ENCODE measurements around the gene LGI1. TPM values are rescaled to one million over a fixed set of nuclear protein-coding genes. Genes with fewer than 3 reads are reported as not detected.
"Not testable (repeated sequence)": the region's sequence is repeated elsewhere in the genome, so short reads cannot be mapped to it uniquely, and the experiment has no call there.

LGI1 gene
- total and polyA plus RNA-seq, 5 donors from 2014 or later = not detected

- H3K9me3 Mint-ChIP-seq = peaks cover 0 to 2% (median 0%) of the 10 kb centered on the region in 7 donors
- ATAC-seq (ENCODE audit: low read depth in 2 of 2) (no peak), DNase-seq (peak in 2 of 3 donors; percentile 8 to 10)
- H3K27ac Mint-ChIP-seq = no peak overlapping the region
- H3K27me3 Mint-ChIP-seq = peaks cover 22% of the 10 kb centered on the region
- no peak overlapping the region for H3K4me3 Mint-ChIP-seq
- H3K36me3 ChIP-seq (ENCODE audit: control insufficient read depth, insufficient read depth, low read length) = no peaks in the 10 kb centered on the region
- no peaks in the 10 kb centered on the region for H3K4me1 ChIP-seq (ENCODE audit: control insufficient read depth, insufficient read depth, low read length, poor library complexity, severe bottlenecking)
- H3K4me3 ChIP-seq (ENCODE audit: low read depth, low read length) = no peak overlapping the region
- peaks cover 14% of the 10 kb centered on the region for H3K27me3 ChIP-seq (ENCODE audit: control insufficient read depth, insufficient read depth, low read length)
- H3K27ac ChIP-seq (ENCODE audit: insufficient read depth, low read length, poor library complexity, severe bottlenecking) = no peak overlapping the region
- H3K9me3 ChIP-seq (ENCODE audit: control insufficient read depth in 2 of 2, low read length in 2 of 2) = no peaks in the 10 kb centered on the region
- peaks cover 0 to 2% (median 0%) of the 10 kb centered on the region in 4 donors for H3K4me1 Mint-ChIP-seq
- H3K36me3 Mint-ChIP-seq = no peaks in the 10 kb centered on the region
Observed at GRCh38 chr10:93821051-93821772, 63.5 kb downstream of the LGI1 start.

- Mint-ChIP-seq H3K4me1 (peaks cover 0 to 8% (median 1%) of the 10 kb centered on the region in 4 donors), H3K27me3 (peaks cover 8% of the 10 kb centered on the region), H3K4me3 (no peak overlapping the region), H3K9me3 (peaks cover 0 to 4% (median 0%) of the 10 kb centered on the region in 7 donors), H3K36me3 (no peaks in the 10 kb centered on the region), H3K27ac (no peak overlapping the region)
- Histone ChIP-seq H3K4me1 (ENCODE audit: control insufficient read depth, insufficient read depth, low read length, poor library complexity, severe bottlenecking) (no peaks in the 10 kb centered on the region), H3K27ac (ENCODE audit: insufficient read depth, low read length, poor library complexity, severe bottlenecking) (no peak overlapping the region), H3K4me3 (ENCODE audit: low read depth, low read length) (no peak overlapping the region), H3K9me3 (ENCODE audit: control insufficient read depth in 2 of 2, low read length in 2 of 2) (no peaks in the 10 kb centered on the region), H3K27me3 (ENCODE audit: control insufficient read depth, insufficient read depth, low read length) (no peaks in the 10 kb centered on the region), H3K36me3 (ENCODE audit: control insufficient read depth, insufficient read depth, low read length) (no peaks in the 10 kb centered on the region)
- DNase-seq (no peak), ATAC-seq (ENCODE audit: low read depth in 2 of 2) (no peak)
Observed at GRCh38 chr10:93826355-93826754, 68.6 kb downstream of the LGI1 start.

DNA sequence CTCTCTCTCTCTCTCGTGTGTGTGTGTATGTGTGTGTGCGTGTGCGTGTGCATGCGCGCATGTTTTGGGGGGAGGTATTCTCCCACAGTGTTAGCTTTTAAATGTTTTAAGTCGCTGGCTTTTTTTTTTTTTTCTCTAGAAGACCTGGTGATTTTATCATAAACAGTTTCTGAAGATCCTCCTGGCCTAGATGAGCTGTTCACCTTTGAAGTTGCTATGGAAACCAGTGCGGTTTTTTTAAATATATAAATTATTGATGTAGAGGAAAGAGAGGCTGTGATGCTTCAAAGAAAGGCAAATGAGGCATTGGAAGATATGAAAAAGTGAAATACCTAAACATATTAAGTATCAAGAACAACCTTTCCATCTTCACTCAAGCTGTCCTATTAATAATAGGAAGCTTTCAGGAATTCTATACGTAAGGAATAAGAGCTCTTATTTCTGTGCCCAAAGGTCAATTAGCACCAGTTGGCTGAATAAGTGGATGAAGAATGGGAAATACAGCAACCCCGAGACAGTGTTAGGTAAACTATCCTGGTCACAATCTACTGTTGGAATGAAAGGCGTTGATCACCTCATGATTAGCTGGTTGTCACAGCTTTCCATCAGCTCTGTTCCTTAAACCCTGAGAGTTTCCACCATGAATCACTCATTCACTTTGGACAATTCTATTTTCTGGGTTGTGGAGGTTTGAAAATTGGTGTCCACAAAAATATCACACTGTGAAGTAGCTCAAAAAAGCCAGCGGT lies 69.5 kb downstream of the LGI1 start:
- peak overlapping the region in 3 of 4 donors; percentile 16 to 71 (median 17) for H3K4me3 Mint-ChIP-seq

GRCh38 chr10:93831065-93831464 lies 73.3 kb downstream of the LGI1 start:
- H3K36me3 ChIP-seq (ENCODE audit: control insufficient read depth, insufficient read depth, low read length); H3K36me3 Mint-ChIP-seq; H3K4me3 Mint-ChIP-seq; H3K4me1 ChIP-seq (ENCODE audit: control insufficient read depth, insufficient read depth, low read length, poor library complexity, severe bottlenecking); H3K4me3 ChIP-seq (ENCODE audit: low read depth, low read length); DNase-seq; H3K27me3 ChIP-seq (ENCODE audit: control insufficient read depth, insufficient read depth, low read length); H3K27me3 Mint-ChIP-seq; H3K4me1 Mint-ChIP-seq; H3K27ac ChIP-seq (ENCODE audit: insufficient read depth, low read length, poor library complexity, severe bottlenecking); H3K9me3 ChIP-seq (ENCODE audit: control insufficient read depth in 2 of 2, low read length in 2 of 2); H3K27ac Mint-ChIP-seq; ATAC-seq (ENCODE audit: low read depth in 2 of 2): not testable (repeated sequence)
- peaks cover 2 to 17% (median 4%) of the 10 kb centered on the region in 7 donors for H3K9me3 Mint-ChIP-seq

More for the DNA sequence above, 69.5 kb downstream of the LGI1 start:
- no peak overlapping the region for H3K4me3 ChIP-seq (ENCODE audit: low read depth, low read length)
- Mint-ChIP-seq H3K4me1 (peaks cover 0 to 8% (median 1%) of the 10 kb centered on the region in 4 donors), H3K27me3 (peaks cover 5% of the 10 kb centered on the region), H3K9me3 (peaks cover 0 to 4% (median 0%) of the 10 kb centered on the region in 7 donors), H3K27ac (peak overlapping the region in 2 of 3 donors; percentile 44 to 82), H3K36me3 (no peaks in the 10 kb centered on the region)
- H3K27ac ChIP-seq (ENCODE audit: insufficient read depth, low read length, poor library complexity, severe bottlenecking) = no peak overlapping the region
- DNase-seq (peak in 2 of 3 donors; percentile 4 to 26), ATAC-seq (ENCODE audit: low read depth in 2 of 2) (no peak)
- no peaks in the 10 kb centered on the region for H3K9me3 ChIP-seq (ENCODE audit: control insufficient read depth in 2 of 2, low read length in 2 of 2)
- no peaks in the 10 kb centered on the region for H3K4me1 ChIP-seq (ENCODE audit: control insufficient read depth, insufficient read depth, low read length, poor library complexity, severe bottlenecking)
- H3K27me3 ChIP-seq (ENCODE audit: control insufficient read depth, insufficient read depth, low read length) = no peaks in the 10 kb centered on the region
- H3K36me3 ChIP-seq (ENCODE audit: control insufficient read depth, insufficient read depth, low read length) = no peaks in the 10 kb centered on the region

- H3K4me1 ChIP-seq (ENCODE audit: control insufficient read depth, insufficient read depth, low read length, poor library complexity, severe bottlenecking) = no peaks in the 10 kb centered on the region
- Mint-ChIP-seq H3K4me1 (no peaks in the 10 kb centered on the region), H3K4me3 (no peak overlapping the region), H3K9me3 (peaks cover 1 to 17% (median 5%) of the 10 kb centered on the region in 7 donors), H3K27me3 (peaks cover 5% of the 10 kb centered on the region), H3K36me3 (peaks cover 6% of the 10 kb centered on the region), H3K27ac (no peak overlapping the region)
- no peaks in the 10 kb centered on the region for H3K9me3 ChIP-seq (ENCODE audit: control insufficient read depth in 2 of 2, low read length in 2 of 2)
- no peak overlapping the region for H3K4me3 ChIP-seq (ENCODE audit: low read depth, low read length)
- H3K36me3 ChIP-seq (ENCODE audit: control insufficient read depth, insufficient read depth, low read length) = no peaks in the 10 kb centered on the region
- no peaks in the 10 kb centered on the region for H3K27me3 ChIP-seq (ENCODE audit: control insufficient read depth, insufficient read depth, low read length)
- no peak for ATAC-seq (ENCODE audit: low read depth in 2 of 2)
- DNase-seq = no peak
- no peak overlapping the region for H3K27ac ChIP-seq (ENCODE audit: insufficient read depth, low read length, poor library complexity, severe bottlenecking)
Observed at GRCh38 chr10:93835770-93836169, 78.0 kb downstream of the LGI1 start.

DNA sequence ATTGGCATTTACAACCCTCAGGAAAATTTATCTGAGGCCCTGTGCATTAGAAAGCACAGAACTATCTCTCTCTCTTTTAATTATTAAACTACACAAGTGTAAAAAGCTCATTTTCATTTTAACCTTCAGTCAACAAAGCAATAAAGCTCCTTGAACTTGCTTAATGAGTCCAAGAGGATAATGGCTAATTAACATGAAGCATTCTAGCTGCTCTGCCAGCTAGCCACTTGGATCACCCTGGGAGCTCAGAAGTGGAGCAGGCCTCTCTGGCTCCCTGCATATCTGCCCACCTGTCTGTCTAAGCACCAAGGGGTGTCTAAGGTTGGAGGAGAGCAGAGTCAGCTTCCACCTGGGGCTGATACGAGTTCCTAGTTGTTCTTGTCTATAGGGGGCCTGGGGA lies 80.1 kb downstream of the LGI1 start:
- no peaks in the 10 kb centered on the region for H3K4me1 ChIP-seq (ENCODE audit: control insufficient read depth, insufficient read depth, low read length, poor library complexity, severe bottlenecking)
- H3K27me3 ChIP-seq (ENCODE audit: control insufficient read depth, insufficient read depth, low read length) = no peaks in the 10 kb centered on the region
- H3K9me3 ChIP-seq (ENCODE audit: control insufficient read depth in 2 of 2, low read length in 2 of 2) = no peaks in the 10 kb centered on the region
- Mint-ChIP-seq H3K27me3 (peaks cover 5% of the 10 kb centered on the region), H3K36me3 (peaks cover 6% of the 10 kb centered on the region), H3K4me3 (no peak overlapping the region), H3K4me1 (no peaks in the 10 kb centered on the region), H3K9me3 (peaks cover 1 to 11% (median 3%) of the 10 kb centered on the region in 7 donors), H3K27ac (no peak overlapping the region)
- ATAC-seq (ENCODE audit: low read depth in 2 of 2) = no peak
- H3K36me3 ChIP-seq (ENCODE audit: control insufficient read depth, insufficient read depth, low read length) = no peaks in the 10 kb centered on the region
- no peak for DNase-seq
- H3K4me3 ChIP-seq (ENCODE audit: low read depth, low read length) = no peak overlapping the region
- H3K27ac ChIP-seq (ENCODE audit: insufficient read depth, low read length, poor library complexity, severe bottlenecking) = no peak overlapping the region

DNA sequence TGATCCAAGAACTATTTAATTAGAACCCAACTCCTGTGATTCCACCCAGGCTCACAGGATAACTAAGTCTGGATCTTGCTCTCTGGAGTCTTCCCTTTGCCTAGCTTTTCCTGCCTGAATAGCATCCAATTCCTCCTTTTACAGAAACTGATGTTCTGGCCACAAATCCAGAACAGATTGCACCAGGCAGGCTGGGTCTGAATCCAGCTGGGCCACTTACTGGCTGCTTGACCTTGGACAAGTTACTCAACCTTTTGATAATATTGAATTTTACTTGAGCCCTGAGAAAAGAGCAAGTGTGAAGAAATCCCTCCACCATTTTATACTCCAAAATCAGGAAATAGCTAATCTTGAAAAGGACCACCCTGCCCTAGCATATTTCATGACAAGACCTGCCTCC lies 80.5 kb downstream of the LGI1 start:
- DNase-seq (no peak), ATAC-seq (ENCODE audit: low read depth in 2 of 2) (no peak)
- Mint-ChIP-seq H3K27ac (no peak overlapping the region), H3K9me3 (peaks cover 1 to 11% (median 3%) of the 10 kb centered on the region in 7 donors), H3K4me3 (no peak overlapping the region), H3K36me3 (peaks cover 6% of the 10 kb centered on the region), H3K4me1 (no peaks in the 10 kb centered on the region), H3K27me3 (peaks cover 5% of the 10 kb centered on the region)
- Histone ChIP-seq H3K27ac (ENCODE audit: insufficient read depth, low read length, poor library complexity, severe bottlenecking) (no peak overlapping the region), H3K9me3 (ENCODE audit: control insufficient read depth in 2 of 2, low read length in 2 of 2) (no peaks in the 10 kb centered on the region), H3K36me3 (ENCODE audit: control insufficient read depth, insufficient read depth, low read length) (no peaks in the 10 kb centered on the region), H3K4me1 (ENCODE audit: control insufficient read depth, insufficient read depth, low read length, poor library complexity, severe bottlenecking) (no peaks in the 10 kb centered on the region), H3K4me3 (ENCODE audit: low read depth, low read length) (no peak overlapping the region), H3K27me3 (ENCODE audit: control insufficient read depth, insufficient read depth, low read length) (no peaks in the 10 kb centered on the region)
